ENCODE data around the gene POLR1B. TPM values are rescaled to one million over a fixed set of nuclear protein-coding genes. Genes with fewer than 3 reads are reported as not detected.
A peak's percentile ranks its signal among the peaks of the same experiment; 100 is the strongest.

The POLR1B gene, protein sequence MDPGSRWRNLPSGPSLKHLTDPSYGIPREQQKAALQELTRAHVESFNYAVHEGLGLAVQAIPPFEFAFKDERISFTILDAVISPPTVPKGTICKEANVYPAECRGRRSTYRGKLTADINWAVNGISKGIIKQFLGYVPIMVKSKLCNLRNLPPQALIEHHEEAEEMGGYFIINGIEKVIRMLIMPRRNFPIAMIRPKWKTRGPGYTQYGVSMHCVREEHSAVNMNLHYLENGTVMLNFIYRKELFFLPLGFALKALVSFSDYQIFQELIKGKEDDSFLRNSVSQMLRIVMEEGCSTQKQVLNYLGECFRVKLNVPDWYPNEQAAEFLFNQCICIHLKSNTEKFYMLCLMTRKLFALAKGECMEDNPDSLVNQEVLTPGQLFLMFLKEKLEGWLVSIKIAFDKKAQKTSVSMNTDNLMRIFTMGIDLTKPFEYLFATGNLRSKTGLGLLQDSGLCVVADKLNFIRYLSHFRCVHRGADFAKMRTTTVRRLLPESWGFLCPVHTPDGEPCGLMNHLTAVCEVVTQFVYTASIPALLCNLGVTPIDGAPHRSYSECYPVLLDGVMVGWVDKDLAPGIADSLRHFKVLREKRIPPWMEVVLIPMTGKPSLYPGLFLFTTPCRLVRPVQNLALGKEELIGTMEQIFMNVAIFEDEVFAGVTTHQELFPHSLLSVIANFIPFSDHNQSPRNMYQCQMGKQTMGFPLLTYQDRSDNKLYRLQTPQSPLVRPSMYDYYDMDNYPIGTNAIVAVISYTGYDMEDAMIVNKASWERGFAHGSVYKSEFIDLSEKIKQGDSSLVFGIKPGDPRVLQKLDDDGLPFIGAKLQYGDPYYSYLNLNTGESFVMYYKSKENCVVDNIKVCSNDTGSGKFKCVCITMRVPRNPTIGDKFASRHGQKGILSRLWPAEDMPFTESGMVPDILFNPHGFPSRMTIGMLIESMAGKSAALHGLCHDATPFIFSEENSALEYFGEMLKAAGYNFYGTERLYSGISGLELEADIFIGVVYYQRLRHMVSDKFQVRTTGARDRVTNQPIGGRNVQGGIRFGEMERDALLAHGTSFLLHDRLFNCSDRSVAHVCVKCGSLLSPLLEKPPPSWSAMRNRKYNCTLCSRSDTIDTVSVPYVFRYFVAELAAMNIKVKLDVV
- total RNA-seq = 10 to 100 TPM; 13.0 to 18.1 (median 13.3) TPM

DNA sequence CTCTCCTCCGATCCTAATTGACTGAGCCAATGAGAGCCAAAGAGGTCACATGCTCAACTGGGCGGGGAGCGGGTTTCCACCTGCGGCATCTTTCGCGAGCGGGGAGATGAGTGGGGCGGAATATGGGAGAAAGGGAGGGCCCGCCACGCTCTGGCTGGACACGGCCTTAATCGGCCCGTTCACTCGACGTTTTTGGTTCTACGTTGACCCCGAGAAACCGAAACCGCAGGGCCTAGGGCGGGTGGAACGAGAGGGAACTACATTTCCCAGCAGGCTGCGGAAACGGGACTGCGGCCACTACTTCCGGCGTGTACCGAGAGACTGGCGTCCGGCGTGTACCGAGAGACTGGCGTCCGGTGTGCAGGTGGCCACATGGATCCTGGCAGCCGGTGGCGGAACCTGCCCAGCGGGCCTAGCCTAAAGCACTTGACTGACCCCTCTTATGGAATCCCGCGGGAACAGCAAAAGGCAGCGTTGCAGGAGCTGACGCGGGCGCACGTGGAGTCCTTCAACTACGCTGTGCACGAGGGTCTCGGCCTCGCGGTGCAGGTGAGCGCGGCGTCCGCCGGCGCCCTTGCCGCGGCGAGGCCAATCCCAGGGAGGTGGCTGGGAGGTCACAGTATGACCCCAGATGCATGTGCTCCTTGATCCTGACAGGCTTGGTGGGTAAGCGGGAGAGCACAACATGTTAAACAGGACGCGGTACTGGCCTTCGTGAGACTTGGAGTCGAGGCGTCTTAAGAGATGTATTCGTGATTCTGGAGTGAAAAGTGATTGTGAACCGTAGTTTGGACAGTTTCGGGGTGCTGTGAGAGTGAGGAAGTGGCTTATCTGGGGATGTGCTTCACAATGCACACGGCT is at the start of gene POLR1B:
POLR1B (plus strand) TSS at position 343 of the 861 bp plus-strand sequence; CDS start at position 373, 30 bp downstream.
- DNase-seq = peak; percentile 79 to 85
- intact Hi-C loops (cut with DNase I; ENCODE audit: low total_unique reads) = loop anchor here (1.0 to 5.0 kb wide), 3 partner anchors 40 to 105 kb away; partner anchors contain the start of gene SLC20A1
- Histone ChIP-seq H3K4me3 (peak within 1 kb of the TSS; percentile 74 to 99 (median 90)), H3K27me3 (no peaks in the 10 kb centered on the region), H3K27ac (peak within 1 kb of the TSS; percentile 75 to 90 (median 88)), H3K9me3 (no peaks in the 10 kb centered on the region), H3K4me1 (peaks cover 20 to 25% of the 10 kb centered on the region in 2 donors), H3K36me3 (no peaks in the 10 kb centered on the region)
- ATAC-seq = peak; percentile 95 to 97
- in situ Hi-C loops (cut with MboI; ENCODE audit: low sequenced_read_pairs in 4 of 4) = no loop called here
- TF ChIP-seq CTCF (IDR thresholded peaks at IDR 0.05 in 4 of 5, conservative IDR thresholded peaks at IDR 0.05 in 1 of 5) = no peak
- no peak for TF ChIP-seq POLR2A (IDR thresholded peaks at IDR 0.05)

GRCh38 chr2:112493048-112493447 is 49.2 kb upstream of the POLR1B start:
- in situ Hi-C loops (cut with MboI; ENCODE audit: low sequenced_read_pairs in 4 of 4) = loop anchor here in 1 of 4 donors (25.0 kb wide), 1 partner anchor 231 kb away; the partner anchor contains the start of gene ZC3H8
- no peak overlapping the region for H3K4me3 ChIP-seq
- no peak for TF ChIP-seq POLR2A (IDR thresholded peaks at IDR 0.05)
- no peak for TF ChIP-seq CTCF (IDR thresholded peaks at IDR 0.05 in 4 of 5, conservative IDR thresholded peaks at IDR 0.05 in 1 of 5)

DNA sequence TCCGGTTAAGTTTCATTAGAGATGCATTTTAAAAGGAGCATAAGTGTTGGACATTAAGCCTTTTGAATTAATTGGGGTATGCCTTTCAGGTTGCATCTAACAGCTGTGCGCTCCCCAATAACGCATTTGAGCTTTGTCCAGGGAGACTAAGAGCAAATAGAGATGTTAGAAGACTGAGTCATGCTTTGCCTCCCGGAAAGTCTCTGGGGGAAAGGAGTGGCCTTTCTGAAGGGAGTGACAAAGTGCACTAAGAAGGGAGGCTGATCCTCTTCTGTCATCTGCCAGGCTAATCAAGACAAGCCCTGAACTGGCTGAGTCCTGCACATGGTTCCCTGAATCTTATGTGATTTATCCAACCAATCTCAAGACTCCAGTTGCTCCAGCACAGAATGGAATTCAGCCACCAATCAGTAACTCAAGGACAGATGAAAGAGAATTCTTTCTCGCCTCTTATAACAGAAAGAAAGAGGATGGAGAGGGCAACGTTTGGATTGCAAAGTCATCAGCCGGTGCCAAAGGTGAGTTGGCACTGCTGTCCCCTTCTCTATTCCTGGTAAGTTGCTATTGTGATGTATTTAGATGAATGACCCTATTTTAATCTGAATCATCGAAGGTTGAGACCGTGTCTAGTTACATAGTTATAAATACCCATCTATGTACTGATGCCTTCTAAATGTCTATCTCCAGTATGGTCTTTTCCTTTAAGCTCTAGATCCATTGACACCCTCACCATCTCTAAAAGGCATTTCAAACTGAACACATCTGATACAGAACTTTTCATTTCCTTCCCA is 48.2 kb upstream of the POLR1B start:
- H3K27me3 ChIP-seq = no peaks in the 10 kb centered on the region
- intact Hi-C loops (cut with DNase I; ENCODE audit: low total_unique reads) = no loop called here
- no peak for TF ChIP-seq POLR2A (IDR thresholded peaks at IDR 0.05)
- no peak for TF ChIP-seq CTCF (IDR thresholded peaks at IDR 0.05 in 4 of 5, conservative IDR thresholded peaks at IDR 0.05 in 1 of 5)
- ATAC-seq (peak; percentile 80 to 89), DNase-seq (no peak)
- no peaks in the 10 kb centered on the region for H3K9me3 ChIP-seq
- in situ Hi-C loops (cut with MboI; ENCODE audit: low sequenced_read_pairs in 4 of 4) = loop anchor here in 1 of 4 donors (25.0 kb wide), 1 partner anchor 232 kb away; the partner anchor contains the start of gene ZC3H8
- peak overlapping the region in 3 of 4 donors; percentile 9 to 61 (median 44) for H3K27ac ChIP-seq
- no peak overlapping the region for H3K4me3 ChIP-seq
- peaks cover 0 to 10% of the 10 kb centered on the region in 2 donors for H3K36me3 ChIP-seq
- H3K4me1 ChIP-seq = peaks cover 0 to 22% of the 10 kb centered on the region in 2 donors

More at GRCh38 chr2:112493048-112493447, 49.2 kb upstream of the POLR1B start:
- Histone ChIP-seq H3K27ac (no peak overlapping the region), H3K27me3 (no peaks in the 10 kb centered on the region), H3K9me3 (no peaks in the 10 kb centered on the region), H3K36me3 (peaks cover 0 to 10% of the 10 kb centered on the region in 2 donors), H3K4me1 (peaks cover 0 to 26% of the 10 kb centered on the region in 2 donors)
- ATAC-seq = no peak
- intact Hi-C loops (cut with DNase I; ENCODE audit: low total_unique reads) = no loop called here
- no peak for DNase-seq

All from gastrocnemius medialis (tissue), 4 donors.